Pancreas (tissue), 10 donors: ENCODE results near the gene KLHL30. TPM values are rescaled to one million over a fixed set of nuclear protein-coding genes. Genes with fewer than 3 reads are reported as not detected.

Experiments used
- ATAC-seq, 4 donors: fragments of 200-7000 bp; cut with Tn5 transposase; one replicate each; pipeline versions ENCODE4 v1.8.0 to v1.9.1; 2020; ENCODE audit warnings: mild to moderate bottlenecking in 4 of 4, moderate library complexity in 4 of 4
- DNase-seq, 6 donors: peaks; one replicate each; pipeline ENCODE4 v3.0.0-alpha.2; 2020
- FAIRE-seq: peaks from 2 replicates; lab custom pipeline; 2012; peaks lifted over from hg19 to GRCh38; lab: Jason Lieb, UNC
- H3K27ac ChIP-seq, 4 donors: fragments of 200-600 bp; sonication (generic); 1 replicate in 3 of 4; 2 replicates in 1 of 4; pipeline versions ENCODE4 v1.5.0 to v1.8.0; 2020
- H3K27me3 ChIP-seq, 4 donors: fragments of 200-600 bp; one replicate each; pipeline ENCODE4 v1.8.0; 2021
- H3K36me3 ChIP-seq, 3 donors: fragments of 200-600 bp; sonication (generic) in 1 of 3; one replicate each; pipeline versions ENCODE4 v1.5.0 to v1.8.0; 2020 to 2021
- H3K4me1 ChIP-seq, 3 donors: fragments of 200-600 bp; one replicate each; pipeline ENCODE4 v1.8.0; 2021
- H3K4me3 ChIP-seq, 4 donors: fragments of 200-600 bp; sonication (generic) in 2 of 4; one replicate each; pipeline versions ENCODE4 v1.5.0 to v1.8.0; 2020 to 2021
- H3K9me3 ChIP-seq, 4 donors: fragments of 200-600 bp; one replicate each; pipeline ENCODE4 v1.8.0; 2021
- CTCF ChIP-seq, 4 donors: fragments of 200-600 bp; sonication (generic) in 3 of 4; IDR thresholded peaks; one replicate each; pipeline versions ENCODE4 v1.5.0 to v1.8.0; 2021; ENCODE audit warnings: antibody characterized with exemption in 4 of 4
- WGBS, 2 donors: extraction: QIAGEN DNeasy Blood & Tissue Kit; methylation state at CpG; one replicate each; pipeline ENCODE4 v1.1.7; 2013; 5-methylcytosine and 5-hydroxymethylcytosine counted together
- intact Hi-C, 3 donors: fragments of 100-400 bp; cut with DNase I; formaldehyde crosslinking; loops; one replicate each; pipeline versions ENCODE4 v1.11.1 to v1.14.2; 2022
- polyA plus RNA-seq, 2 donors: library from polyadenylated mRNA; stranded (reverse); fragments of 200-250 nt; gene quantifications; one replicate each; pipeline ENCODE4 v1.2.3, GENCODE V29; 2013
- total RNA-seq, 6 donors: library from RNA; stranded (reverse); fragmentation: NEBNext Ultra II Directional in 4 of 6; extraction: Animal tissue kit (Norgen Biotek cat#: 25700) in 4 of 6; gene quantifications; one replicate each; pipeline versions ENCODE4 v1.2.1 to v1.2.4, GENCODE V29; 2021 to 2023
- donor health status: healthy with polysubstance abuse.
- donor health status: DM: no; HTN: no; CAD: no; lungs with moderate emphysema.
- donor health status: DM: no; HTN: no; CAD: no.
- donor health status: control.
- donor health status: control.
- donor health status: Bipolar disorder and iron deficiency.
- donor health status: DM: yes; HTN: yes; CAD: no.
- donor health status: DM: no; HTN: no; CAD: no.
- donor health status: DM: no; HTN: no; CAD: no.
- donor health status: DM: yes; HTN: yes; CAD: no.

KLHL30 gene, protein sequence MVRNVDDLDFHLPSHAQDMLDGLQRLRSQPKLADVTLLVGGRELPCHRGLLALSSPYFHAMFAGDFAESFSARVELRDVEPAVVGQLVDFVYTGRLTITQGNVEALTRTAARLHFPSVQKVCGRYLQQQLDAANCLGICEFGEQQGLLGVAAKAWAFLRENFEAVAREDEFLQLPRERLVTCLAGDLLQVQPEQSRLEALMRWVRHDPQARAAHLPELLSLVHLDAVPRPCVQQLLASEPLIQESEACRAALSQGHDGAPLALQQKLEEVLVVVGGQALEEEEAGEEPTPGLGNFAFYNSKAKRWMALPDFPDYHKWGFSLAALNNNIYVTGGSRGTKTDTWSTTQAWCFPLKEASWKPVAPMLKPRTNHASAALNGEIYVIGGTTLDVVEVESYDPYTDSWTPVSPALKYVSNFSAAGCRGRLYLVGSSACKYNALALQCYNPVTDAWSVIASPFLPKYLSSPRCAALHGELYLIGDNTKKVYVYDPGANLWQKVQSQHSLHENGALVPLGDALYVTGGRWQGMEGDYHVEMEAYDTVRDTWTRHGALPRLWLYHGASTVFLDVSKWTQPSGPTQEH
- total RNA-seq, result under 1 TPM in 4 of 6 donors, not detected in 2; 0.03 to 0.14 (median 0.11) TPM
- polyA plus RNA-seq, result under 1 TPM; 0.08 to 0.12 TPM

GRCh38 chr2:238138331-238139195 is at the start of gene KLHL30:
Gene KLHL30 (plus strand): TSS chr2:238138668. CDS start chr2:238140755, 2,087 bp downstream.
- no peak within 1 kb of the TSS for H3K27ac ChIP-seq
- no peak for ATAC-seq
- peak in 1 of 6 donors; percentile 60 for DNase-seq
- no peaks in the 10 kb centered on the region for H3K36me3 ChIP-seq
- H3K4me1 ChIP-seq, result no peaks in the 10 kb centered on the region
- TF ChIP-seq CTCF (IDR thresholded peaks at IDR 0.05), result no peak
- no peak for FAIRE-seq
- WGBS, 2 donors, result 79 to 80% methylated on average over 20 to 22 of the region's 22 CpGs
- intact Hi-C loops, result no loop called here
- no peaks in the 10 kb centered on the region for H3K27me3 ChIP-seq
- no peak within 1 kb of the TSS for H3K4me3 ChIP-seq
- no peaks in the 10 kb centered on the region for H3K9me3 ChIP-seq

DNA sequence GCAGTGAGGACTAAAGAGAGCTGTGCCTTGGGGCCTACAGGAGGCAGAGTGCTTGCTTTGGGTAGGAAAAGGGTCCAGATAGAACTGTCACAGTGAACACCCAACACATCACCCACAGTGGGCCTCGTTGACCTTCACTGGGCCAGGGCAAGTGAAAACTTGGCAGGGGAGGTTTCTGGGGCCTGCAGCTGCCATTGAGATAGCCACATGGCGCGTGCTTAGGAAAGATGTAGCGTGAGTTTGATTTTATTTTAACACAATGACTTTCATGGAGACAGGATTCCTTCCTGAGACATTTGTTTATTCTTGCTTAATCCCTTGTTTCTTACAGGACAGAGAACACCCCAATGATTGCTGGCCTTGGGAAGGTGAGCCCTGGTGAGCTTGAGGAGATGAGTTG is 47.6 kb upstream of the KLHL30 start:
- no peak overlapping the region for H3K4me3 ChIP-seq
- H3K9me3 ChIP-seq, result no peaks in the 10 kb centered on the region
- FAIRE-seq (no peak), ATAC-seq (no peak), DNase-seq (peak in 1 of 6 donors; percentile 1)
- 83 to 94% methylated on average over 4 of the region's 4 CpGs for WGBS, 2 donors
- intact Hi-C loops, result no loop called here
- H3K27me3 ChIP-seq, result no peaks in the 10 kb centered on the region
- no peaks in the 10 kb centered on the region for H3K36me3 ChIP-seq
- H3K4me1 ChIP-seq, result peaks cover 0 to 3% (median 2%) of the 10 kb centered on the region in 3 donors
- no peak overlapping the region for H3K27ac ChIP-seq
- no peak for TF ChIP-seq CTCF (IDR thresholded peaks at IDR 0.05)

DNA sequence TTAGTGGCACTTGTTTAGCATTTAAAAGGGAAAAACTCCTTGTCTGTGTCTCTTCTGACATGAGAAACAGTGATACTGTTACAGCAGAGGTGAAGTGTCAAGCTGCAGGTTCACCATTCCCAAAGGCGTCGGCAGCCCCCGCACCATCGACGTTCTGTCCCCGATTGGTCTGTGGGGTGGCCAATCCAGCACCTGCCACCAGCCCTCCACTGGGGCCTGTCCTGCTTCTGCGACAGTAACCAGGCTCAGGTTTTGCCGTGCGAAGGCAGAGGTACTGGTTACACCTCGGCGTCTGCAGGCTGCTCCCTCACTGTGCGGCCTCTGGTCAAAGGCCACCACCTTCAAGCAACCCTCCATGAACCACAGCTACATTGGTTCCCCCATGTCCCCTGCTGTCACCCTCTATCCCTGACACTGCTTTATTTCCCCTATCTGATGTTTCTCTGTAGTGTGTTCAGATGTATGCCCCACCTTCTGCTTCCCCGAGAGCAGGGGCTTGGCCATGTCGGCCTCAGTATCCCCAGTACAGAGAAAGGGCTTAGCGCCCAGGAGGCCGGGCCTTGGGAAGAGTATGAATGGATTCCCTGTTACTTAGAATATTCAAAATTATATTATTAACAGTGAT is 46.9 kb upstream of the KLHL30 start:
- Histone ChIP-seq H3K4me3 (no peak overlapping the region), H3K9me3 (no peaks in the 10 kb centered on the region), H3K4me1 (peaks cover 0 to 5% (median 5%) of the 10 kb centered on the region in 3 donors), H3K27me3 (no peaks in the 10 kb centered on the region), H3K36me3 (no peaks in the 10 kb centered on the region), H3K27ac (no peak overlapping the region)
- FAIRE-seq (no peak), ATAC-seq (no peak), DNase-seq (peak in 1 of 6 donors; percentile 4)
- 96 to 98% methylated on average over 16 of the region's 16 CpGs for WGBS, 2 donors
- intact Hi-C loops, result no loop called here
- TF ChIP-seq CTCF (IDR thresholded peaks at IDR 0.05), result no peak

GRCh38 chr2:238092486-238093035 is 45.9 kb upstream of the KLHL30 start:
- FAIRE-seq (no peak), ATAC-seq (no peak), DNase-seq (peak in 2 of 6 donors; percentile 7 to 55)
- intact Hi-C loops, result no loop called here
- H3K27me3 ChIP-seq, result no peaks in the 10 kb centered on the region
- WGBS, 2 donors, result 95 to 97% methylated on average over 12 of the region's 12 CpGs
- no peaks in the 10 kb centered on the region for H3K9me3 ChIP-seq
- TF ChIP-seq CTCF (IDR thresholded peaks at IDR 0.05), result no peak
- H3K36me3 ChIP-seq, result no peaks in the 10 kb centered on the region
- H3K4me1 ChIP-seq, result peaks cover 0 to 5% (median 5%) of the 10 kb centered on the region in 3 donors
- no peak overlapping the region for H3K27ac ChIP-seq
- H3K4me3 ChIP-seq, result no peak overlapping the region
